ENCODE data around the gene TFAP2A.

Gene TFAP2A

DNA sequence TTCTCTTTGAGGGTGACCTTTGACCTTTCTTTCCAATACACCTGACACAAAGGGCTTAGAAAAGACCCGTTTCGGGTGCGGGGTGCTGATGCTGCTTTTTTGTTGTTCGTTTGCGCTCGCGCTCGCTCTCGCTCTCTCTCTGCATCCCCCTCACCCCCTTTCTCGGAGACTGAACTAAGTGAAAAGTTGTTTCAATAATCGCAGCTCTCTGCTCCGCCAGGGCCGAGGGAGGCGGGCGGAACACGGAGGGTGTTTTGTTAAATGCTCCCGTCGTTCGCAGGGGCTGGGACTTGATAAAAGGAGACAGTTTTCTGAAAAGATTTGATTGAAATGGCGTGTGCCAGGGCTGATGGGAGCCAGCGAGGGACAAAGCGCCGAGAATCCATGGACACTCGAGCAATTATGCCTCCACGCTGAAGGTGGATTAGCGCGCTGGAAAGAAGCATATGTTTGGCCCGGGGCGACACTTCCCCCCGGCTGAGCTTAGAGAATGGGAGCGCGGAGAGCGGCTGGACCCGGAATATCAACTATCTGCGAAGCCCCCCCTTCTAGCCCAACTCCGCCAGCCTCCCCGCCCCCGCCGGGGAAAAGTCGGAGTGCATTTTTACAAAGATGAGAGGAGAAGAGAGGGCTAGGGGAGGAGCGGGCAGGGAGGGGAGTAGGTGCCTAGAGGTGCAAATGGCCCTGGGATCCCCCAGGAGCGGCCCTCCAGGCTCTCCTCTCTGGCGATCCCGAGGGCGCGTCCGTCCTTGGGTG, 25.0 kb downstream of the TFAP2A start:
- H3K4me3 ChIP-seq (ENCODE audit: low read depth, low read length), result no peak overlapping the region
- no peak for DNase-seq (ENCODE audit: low read depth)

DNA sequence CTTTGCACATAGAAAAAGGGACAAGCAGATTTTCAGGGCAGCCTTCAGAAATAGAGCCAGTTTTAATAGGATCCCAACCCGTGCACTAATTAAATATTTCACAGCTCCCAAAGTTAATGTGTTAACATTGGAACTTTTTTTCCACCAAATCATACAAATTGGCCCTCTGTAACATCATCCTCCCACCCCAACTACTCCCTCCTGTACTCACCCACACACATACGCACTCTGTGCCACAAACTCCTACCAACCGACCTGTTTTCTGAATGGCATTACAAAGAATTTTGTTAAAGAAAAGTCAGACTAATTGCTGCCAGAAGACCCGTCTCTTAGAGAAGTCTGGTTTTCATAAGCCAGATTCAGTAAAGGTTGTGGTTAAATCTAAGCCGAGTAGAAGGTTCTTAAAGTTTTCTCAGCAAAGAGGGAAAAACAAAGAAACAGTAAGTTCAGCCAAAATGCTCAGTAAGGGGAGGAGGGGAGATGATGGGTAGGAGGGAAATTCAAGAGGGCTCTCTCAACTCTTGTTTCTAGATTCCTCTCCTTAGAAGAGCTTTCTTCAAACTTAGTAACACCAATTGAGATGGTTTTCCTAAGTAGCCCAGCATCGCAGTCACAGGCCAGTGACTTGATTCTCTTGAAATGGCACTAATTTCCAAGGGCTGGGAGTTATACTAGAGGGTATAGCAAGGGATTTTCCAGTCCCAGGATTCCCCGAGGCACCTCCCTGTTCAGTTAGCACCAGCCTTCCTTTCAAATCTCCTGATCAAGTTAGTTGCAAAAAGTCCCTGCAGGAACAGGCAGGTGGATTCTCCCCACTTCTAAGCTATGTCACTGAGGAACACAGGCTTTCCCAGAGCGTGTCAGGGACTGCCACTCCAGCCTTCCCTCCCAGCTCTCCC, 27.9 kb downstream of the TFAP2A start:
- no peak for DNase-seq (ENCODE audit: low read depth)
- H3K4me3 ChIP-seq (ENCODE audit: low read depth, low read length), result no peak overlapping the region

DNA sequence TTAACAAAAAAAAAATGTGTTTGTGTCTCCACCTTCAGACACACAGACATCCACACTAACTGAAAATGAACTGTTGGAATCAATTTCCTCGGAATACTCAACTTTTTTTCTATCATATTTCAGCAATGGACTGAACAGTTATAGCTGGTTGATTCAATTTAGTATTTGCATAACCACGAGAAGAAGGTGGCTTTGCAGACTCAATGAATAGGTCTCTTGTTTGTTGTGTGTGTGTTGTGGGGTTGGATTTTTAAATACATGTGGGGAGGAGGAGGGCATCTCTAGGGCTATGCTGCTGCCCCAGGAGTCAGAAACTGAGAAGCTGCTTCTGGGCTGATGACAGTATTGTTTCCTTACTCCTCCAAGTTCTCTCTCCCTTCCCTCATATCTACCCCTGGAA, 28.7 kb downstream of the TFAP2A start:
- H3K4me3 ChIP-seq (ENCODE audit: low read depth, low read length), result no peak overlapping the region
- DNase-seq (ENCODE audit: low read depth), result no peak

DNA sequence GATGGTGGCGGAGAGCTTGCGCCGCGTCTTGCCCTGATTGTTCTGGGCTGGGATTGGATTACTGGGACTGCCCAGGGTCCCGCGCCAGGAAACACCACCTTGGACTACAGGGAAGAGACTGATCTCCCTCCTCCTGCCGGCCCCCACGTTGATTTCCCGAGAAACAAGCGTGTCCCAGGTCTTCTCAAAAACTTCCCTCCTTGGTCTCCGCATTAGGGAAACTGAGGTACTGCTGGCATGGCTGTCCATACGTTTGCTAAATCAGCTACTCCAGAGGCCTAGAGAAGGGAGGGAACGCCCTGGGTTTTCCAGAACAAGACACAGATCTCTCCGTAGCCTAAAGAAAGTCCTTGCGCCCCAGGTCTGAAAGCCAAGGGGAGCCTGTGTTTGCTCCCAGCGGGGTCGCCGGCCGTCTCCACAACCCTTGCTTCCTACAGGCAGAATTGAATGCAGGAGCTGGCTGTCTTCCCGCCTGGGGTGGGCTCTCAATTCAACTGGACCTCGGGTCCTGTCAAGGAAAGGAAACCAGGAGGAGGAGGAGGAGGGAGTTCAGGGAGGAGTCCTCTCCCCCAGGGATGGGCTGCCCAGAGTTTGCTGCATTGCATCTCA, 29.2 kb downstream of the TFAP2A start:
- H3K4me3 ChIP-seq (ENCODE audit: low read depth, low read length), result no peak overlapping the region
- DNase-seq (ENCODE audit: low read depth), result no peak

DNA sequence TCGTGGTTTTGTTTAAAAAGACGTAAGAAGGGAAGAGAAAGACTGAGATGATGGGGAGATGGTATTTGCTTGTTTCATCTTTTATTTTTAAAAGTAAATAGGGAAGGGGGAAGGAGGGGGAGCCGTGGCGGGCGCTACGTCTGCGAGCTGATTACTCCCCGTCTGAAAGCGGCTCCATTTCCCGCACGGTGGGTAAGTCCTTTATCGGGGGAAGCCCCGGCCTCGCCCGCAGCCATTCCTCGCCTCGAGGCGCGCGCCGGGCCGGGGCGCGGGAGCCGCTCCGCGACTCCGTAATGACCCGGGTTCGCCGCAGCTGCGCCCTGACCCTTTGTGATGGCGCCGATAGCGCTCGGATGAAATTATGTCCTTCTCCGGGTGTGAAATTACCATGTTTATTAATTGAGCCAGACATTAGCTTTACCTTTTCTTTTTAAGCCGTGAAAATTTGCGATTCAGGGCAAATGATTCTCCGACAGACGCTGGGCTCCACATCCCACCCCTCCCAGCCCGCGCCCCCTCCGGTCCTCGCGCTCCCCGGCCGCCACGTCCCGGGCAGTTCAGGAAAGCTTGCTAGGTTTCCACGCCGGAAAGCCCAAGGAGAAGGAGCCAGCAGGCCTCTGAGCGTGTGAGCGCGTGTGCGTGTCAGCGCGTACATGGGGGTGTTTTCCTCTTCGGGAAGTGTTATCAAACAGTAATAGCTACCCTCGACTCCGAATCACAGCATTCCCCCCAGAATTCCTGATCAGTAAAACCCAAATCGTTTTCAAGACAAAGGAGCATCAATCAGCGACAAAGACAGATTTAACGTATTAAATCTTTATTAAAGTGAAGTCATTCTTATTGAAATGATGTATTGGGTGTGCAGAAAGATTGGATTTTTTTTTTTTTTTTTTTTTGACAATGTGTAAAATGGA, 30.0 kb downstream of the TFAP2A start:
- no peak for DNase-seq (ENCODE audit: low read depth)
- H3K4me3 ChIP-seq (ENCODE audit: low read depth, low read length), result no peak overlapping the region

DNA sequence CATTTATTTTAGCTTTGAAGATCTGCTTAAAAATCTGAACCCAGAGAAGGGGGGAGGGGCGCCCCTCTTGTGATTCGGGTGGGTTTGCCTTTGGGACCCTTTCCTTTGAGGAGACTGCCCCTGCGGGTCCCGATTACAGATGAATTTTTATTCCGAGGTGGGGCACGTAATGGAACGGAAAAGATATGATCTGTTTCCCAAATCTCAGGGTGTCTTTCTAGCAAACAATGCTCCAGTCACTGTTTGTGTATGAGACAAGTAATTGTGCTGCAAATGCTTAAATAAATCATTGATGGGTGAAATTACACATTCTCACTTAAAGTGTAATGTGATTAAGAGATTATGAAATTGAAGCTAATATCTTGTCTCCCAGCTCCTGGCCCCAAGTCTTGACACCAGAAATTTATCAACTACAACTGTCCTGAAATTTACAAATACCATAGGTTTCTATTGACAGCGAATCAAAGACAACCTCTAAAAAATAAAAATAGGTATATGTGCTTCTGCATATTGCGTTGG, 30.7 kb downstream of the TFAP2A start:
- no peak for DNase-seq (ENCODE audit: low read depth)
- no peak overlapping the region for H3K4me3 ChIP-seq (ENCODE audit: low read depth, low read length)

DNA sequence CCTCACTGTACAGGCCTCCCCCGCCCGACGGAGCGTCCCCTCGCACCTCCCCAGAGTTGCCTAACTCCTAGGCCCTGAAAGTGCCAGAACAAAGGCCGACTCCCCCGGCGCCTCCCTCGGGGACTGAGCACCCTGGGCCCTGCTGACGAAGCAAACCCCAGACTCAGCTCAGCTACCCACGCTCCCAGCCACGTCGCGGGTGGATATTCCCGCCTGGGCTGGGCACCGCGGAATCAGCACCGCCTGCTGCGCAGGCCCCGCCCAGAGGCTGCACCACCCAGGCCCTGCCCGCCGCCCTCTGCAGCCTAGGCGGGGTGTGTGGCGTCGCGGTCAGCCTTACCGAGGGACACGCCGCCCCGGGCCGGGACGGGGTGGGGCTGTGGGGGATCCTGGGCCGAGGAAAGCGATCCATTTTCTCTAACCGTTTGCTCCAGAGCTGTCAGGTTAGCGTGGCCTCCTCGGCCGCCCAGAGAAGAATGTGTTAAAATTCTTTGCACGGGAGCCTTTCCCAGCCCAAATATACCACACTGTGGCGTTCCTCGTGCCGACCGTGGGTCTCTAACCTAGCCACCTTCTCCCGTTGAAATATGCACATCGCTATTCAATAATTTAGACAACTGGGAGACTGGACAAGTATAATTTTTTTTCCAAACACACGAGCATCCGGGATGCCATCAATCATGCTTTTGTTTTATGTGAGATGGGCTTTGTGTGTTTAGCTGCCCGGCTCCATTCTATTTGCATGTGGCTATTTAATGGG, 31.4 kb downstream of the TFAP2A start:
- DNase-seq (ENCODE audit: low read depth), result no peak
- no peak overlapping the region for H3K4me3 ChIP-seq (ENCODE audit: low read depth, low read length)

DNA sequence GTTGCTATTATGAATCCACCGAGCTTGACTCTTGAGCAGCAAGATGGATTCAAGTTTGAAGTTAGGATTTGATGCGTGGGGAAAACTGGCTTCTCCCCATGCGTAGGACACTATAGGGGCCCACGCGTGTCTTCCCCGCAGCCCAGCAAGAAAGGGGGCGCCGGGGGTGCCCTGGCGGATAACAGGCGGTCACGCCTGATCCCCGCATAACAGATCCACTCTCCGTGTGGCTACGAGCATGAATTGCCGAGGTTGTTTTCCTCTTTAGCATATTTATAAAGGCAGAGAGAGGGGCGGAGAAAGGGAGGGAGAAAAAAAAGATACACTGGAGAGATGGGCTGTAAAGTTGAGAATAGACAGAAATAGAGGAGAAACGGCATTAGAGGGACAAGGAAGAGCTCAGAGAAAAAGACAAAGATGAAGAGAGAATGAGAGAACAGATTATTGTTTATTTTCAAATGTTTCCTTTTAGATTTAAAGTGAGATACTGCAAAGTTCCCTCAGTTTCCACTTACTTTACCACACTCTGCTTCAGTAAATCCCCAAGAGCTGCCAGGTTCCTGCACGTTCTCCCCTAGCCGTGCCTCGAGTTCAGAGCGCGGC, 32.0 kb downstream of the TFAP2A start:
- H3K4me3 ChIP-seq (ENCODE audit: low read depth, low read length), result no peak overlapping the region
- no peak for DNase-seq (ENCODE audit: low read depth)

DNA sequence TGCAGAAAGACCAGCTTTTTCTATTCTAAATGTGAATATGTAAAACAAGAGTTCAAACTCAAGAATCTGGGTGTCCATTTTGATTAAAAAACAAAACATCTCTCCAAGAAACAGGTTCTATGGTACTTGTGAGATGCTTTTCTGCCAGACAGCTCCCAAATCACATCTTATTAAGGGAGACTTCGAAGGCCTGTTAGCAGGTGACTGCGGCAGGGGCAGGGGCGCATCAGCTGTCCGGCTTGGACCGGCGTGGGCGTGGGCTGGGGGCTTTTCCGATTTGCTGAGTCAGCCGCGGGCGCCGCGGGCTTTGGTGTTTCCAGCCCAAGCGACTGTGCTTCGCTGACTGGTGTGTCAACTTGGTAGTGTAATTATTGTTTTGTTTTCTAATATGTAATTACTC, 32.6 kb downstream of the TFAP2A start:
- H3K4me3 ChIP-seq (ENCODE audit: low read depth, low read length), result no peak overlapping the region
- no peak for DNase-seq (ENCODE audit: low read depth)

DNA sequence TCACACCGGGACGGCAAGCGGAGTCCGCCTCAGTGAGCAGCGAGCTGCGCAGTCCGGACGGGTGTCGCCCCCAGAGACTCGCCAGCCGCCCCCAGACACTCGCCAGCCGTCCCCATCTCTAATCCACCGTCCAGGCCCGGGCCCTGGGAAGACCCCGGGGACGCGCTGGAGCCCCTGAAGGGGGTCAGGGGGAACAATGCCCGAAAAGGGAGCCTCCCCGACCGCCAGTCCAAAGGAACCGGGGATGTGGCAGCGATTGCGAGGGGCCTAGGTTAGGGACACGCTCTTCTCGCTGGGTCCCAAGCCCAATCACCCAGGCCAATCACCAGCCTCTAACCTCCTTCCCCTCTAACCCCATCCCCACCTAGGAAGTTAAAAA, 33.1 kb downstream of the TFAP2A start:
- DNase-seq (ENCODE audit: low read depth), result no peak
- no peak overlapping the region for H3K4me3 ChIP-seq (ENCODE audit: low read depth, low read length)

DNA sequence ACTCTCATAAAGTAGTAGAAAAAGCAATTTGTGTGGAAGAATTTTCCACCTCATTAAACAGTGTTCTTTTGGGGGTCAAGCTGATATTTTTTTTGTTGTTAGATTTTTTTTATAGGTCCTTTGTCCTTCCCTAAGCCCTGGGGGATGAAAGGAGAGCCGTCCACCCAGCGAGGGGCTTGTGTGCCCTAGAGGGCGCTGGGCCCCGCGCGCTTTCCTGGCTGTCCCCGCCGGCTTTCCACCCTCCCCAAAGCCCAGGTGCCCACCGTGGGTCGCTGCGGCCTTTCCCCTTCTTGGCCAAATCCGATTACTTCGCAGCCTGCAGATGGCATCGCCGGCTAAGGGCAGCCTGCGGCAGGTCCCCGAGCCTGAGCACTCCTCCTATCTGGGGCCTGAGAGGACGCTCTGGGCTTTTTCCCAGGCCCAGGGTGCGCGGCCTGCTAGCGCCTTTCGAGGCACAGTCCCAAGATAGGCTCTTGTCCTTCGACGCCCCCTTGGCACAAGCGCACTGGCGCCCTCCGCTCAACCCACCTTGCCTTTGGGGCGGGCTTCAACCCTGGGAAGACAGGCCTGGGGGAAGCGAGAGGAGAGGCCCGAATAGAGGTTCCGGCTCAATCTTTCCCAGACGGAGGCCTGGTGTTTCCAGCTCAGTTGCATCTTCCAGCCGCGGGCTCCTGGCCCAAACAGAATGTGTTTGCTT, 33.6 kb downstream of the TFAP2A start:
- no peak overlapping the region for H3K4me3 ChIP-seq (ENCODE audit: low read depth, low read length)
- no peak for DNase-seq (ENCODE audit: low read depth)

DNA sequence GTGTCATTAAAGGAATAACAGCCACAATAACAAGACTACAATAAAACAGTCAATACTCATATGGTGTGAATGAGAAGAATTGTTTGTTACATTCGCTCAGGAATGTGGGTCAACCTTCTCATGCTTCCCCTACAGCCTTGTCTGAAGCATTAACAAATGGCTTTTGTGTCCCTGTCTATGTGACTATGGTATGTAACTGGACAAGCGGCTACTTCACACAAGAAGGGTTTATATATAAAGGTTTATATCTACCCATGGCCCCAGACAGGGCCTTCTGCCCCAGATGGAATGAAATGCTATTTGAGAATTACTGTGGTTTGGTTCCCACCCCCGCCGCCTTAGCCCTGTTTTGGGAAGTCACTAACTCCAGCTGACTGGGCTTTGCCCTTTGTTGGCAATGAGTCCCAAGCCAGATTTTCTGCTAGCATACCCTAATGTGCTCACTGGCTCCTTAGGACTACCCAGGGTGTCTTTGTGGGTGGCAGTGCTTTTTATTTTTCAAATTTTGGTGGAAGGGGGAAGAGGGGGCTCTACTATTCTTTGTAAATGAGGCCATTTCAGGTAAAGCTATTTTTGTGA, 39.4 kb downstream of the TFAP2A start:
- no peak overlapping the region for H3K4me3 ChIP-seq (ENCODE audit: low read depth, low read length)
- no peak for DNase-seq (ENCODE audit: low read depth)

DNA sequence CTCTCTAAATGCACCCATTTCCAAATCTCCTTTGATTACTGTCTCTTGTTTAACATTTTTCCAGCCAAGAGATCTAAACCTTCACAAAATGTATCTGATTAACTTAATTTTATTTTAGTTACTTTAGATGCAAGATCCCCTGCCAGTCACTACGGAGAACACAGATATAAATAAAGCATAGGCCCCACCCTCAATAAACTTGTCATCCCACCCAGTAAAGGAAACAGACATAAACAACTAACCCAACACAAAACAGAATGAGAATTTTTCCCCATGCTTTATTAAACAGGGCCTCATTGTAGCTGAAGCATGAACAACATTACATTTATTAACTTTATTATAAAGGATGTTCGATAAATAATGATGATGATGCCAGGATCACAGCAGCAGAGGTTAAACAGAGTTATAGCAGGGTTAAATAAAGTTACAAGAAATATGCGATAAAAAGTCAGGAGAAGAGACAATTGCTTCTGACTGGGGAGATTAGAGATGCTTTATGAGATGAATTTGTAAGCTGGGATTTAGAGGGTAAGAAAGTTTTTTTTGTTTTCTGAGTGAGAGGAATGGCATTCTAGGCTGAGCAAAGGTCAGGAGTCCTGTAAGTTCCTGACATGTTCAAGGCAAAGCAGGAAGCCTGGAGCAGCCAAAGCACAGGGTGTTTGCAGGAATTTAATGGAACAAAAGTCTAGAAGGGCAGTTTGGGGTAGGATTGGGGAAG, 41.1 kb downstream of the TFAP2A start:
- no peak for DNase-seq (ENCODE audit: low read depth)

DNA sequence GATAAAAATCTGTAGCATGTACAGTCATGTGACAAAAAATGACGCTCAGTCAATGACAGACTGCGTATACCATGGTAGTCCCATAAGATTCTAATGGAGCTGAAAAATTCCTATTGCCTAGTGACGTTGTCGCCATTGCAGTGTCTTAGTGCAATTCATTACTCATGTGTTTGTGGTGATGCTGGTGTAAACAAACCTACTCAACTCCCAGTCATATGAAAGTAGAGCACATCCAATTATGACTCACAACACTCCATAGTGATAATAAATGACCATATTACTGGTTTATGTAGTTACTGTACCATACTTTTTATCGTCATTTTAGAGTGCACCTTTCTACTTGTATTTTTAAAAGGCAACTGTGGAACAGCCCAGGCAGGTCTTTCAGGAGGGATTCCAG, 45.0 kb downstream of the TFAP2A start:
- no peak overlapping the region for H3K4me3 ChIP-seq (ENCODE audit: low read depth, low read length)
- DNase-seq (ENCODE audit: low read depth), result no peak

More for the DNA sequence above, 41.1 kb downstream of the TFAP2A start:
- H3K4me3 ChIP-seq (ENCODE audit: low read depth, low read length), result no peak overlapping the region

DNA sequence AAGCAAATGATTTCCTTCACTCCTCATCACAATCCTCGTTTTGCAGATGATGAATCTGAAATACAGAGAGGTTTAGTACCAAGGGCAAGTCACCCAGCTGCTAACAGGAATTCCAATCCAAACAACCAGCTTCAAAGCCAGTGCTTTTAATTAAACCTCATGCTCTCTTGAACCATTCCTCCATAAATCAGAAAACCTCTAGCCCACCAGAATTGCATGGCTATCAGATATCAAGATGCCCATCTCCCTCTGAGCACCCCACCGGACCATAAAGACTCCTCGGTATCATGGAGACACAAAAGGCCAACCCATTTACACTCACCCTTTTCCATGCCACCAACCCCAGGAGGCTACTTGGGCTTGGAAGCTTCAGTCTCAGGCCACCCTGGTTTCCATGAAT, 46.0 kb downstream of the TFAP2A start:
- H3K4me3 ChIP-seq (ENCODE audit: low read depth, low read length), result no peak overlapping the region
- no peak for DNase-seq (ENCODE audit: low read depth)

DNA sequence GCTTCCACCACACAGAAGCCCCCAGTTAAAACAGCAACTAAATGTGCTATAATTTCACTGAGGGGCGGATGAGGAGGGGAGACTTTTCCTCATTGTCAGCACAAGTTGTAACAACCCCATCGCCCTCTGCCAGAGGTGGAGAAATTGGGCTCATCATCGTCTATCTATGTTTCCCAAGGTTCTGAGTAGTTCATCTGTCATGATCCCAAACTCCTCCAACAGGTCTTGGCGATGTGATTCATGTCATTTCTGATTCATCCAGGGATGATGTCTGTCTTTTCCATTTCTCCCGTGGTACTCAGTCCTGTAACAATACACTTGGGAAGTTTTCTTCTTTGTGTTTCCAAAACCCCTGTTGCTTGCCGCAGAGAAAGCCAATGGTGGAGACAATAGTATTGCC, 51.0 kb downstream of the TFAP2A start:
- no peak for DNase-seq (ENCODE audit: low read depth)
- H3K4me3 ChIP-seq (ENCODE audit: low read depth, low read length), result no peak overlapping the region

DNA sequence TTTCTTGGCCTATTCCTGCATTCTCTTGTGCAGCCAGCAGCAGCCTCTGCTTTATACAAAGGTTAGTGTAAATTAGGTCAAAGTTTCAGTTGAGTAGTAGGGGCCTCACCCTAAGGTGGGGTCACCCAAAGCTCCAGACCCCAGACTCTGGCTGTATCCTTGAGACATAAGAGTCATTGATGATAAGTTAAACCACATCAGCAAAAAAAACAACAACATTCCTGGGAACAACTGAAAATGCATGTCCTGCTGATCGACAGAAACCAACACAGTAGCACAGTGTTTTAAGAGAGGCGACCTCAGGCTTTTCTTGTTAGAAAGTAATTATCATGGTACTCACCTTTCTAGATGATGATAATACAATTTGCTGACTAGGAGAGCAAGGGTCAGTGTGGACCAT, 52.6 kb downstream of the TFAP2A start:
- DNase-seq (ENCODE audit: low read depth), result no peak
- H3K4me3 ChIP-seq (ENCODE audit: low read depth, low read length), result no peak overlapping the region

All from skeletal muscle cell (primary cell).